Epithelial cell of proximal tubule (primary cell): ENCODE results near the gene CPNE2. TPM values are rescaled to one million over a fixed set of nuclear protein-coding genes. Genes with fewer than 3 reads are reported as not detected.

ENCODE experiments used
- DNase-seq: peaks from one replicate; pipeline ENCODE4 v3.0.0-alpha.2; 2011; ENCODE audit warnings: low read depth
- H3K4me3 ChIP-seq: 2 replicates; pipeline ENCODE4 v1.5.1; 2011; ENCODE audit warnings: low read depth, mild to moderate bottlenecking, low read length
- CTCF ChIP-seq: conservative IDR thresholded peaks from 2 replicates; pipeline ENCODE4 v1.5.1; 2012; ENCODE audit warnings: low read depth, mild to moderate bottlenecking, low read length
- total RNA-seq: library from RNA; depleted of rRNA; stranded (reverse); fragments of >200 nt; gene quantifications from 2 replicates; pipeline ENCODE4 v1.2.3, GENCODE V29; 2015

CPNE2 gene
- total RNA-seq, 1 donor from 2014 or later: 44.9 TPM

- no peak for DNase-seq
- no peak for TF ChIP-seq CTCF
- H3K4me3 ChIP-seq: no peak overlapping the region
Observed at GRCh38 chr16:57196286-57196685, 103.9 kb downstream of the CPNE2 start.

- DNase-seq: no peak
- TF ChIP-seq CTCF: no peak
- H3K4me3 ChIP-seq: no peak overlapping the region
Observed at GRCh38 chr16:57196753-57197152, 104.4 kb downstream of the CPNE2 start.

Other genes with a start within 250 kb of the CPNE2 start
- not detected in 2 replicates for gene SLC12A3, start 227.4 kb upstream of the CPNE2 start, total RNA-seq
- gene HERPUD1, start 160.4 kb upstream of the CPNE2 start, total RNA-seq: 42.1 and 84.8 TPM in 2 replicates
- gene CETP, start 130.6 kb upstream of the CPNE2 start, total RNA-seq: not detected in 2 replicates
- 3.8 and 4.5 TPM in 2 replicates for gene NLRC5, start 103.0 kb upstream of the CPNE2 start, total RNA-seq
- gene PSME3IP1, start 93.5 kb downstream of the CPNE2 start, total RNA-seq: 79.4 and 105 TPM in 2 replicates
- 28.6 and 46.5 TPM in 2 replicates for gene RSPRY1, start 93.7 kb downstream of the CPNE2 start, total RNA-seq
- gene ARL2BP, start 152.7 kb downstream of the CPNE2 start, total RNA-seq: 44.6 and 55.7 TPM in 2 replicates
- 2.5 and 6.1 TPM in 2 replicates for gene PLLP, start 192.1 kb downstream of the CPNE2 start, total RNA-seq